ENCODE results near the gene SULF2. TPM values are rescaled to one million over a fixed set of nuclear protein-coding genes. Genes with fewer than 3 reads are reported as not detected.

The SULF2 gene
- total and polyA plus RNA-seq, 2 of the 13 experiments (the other 11 are each of a cell fraction or from before 2014, with no cell fraction given) = 7.2 to 50.9 TPM

DNA sequence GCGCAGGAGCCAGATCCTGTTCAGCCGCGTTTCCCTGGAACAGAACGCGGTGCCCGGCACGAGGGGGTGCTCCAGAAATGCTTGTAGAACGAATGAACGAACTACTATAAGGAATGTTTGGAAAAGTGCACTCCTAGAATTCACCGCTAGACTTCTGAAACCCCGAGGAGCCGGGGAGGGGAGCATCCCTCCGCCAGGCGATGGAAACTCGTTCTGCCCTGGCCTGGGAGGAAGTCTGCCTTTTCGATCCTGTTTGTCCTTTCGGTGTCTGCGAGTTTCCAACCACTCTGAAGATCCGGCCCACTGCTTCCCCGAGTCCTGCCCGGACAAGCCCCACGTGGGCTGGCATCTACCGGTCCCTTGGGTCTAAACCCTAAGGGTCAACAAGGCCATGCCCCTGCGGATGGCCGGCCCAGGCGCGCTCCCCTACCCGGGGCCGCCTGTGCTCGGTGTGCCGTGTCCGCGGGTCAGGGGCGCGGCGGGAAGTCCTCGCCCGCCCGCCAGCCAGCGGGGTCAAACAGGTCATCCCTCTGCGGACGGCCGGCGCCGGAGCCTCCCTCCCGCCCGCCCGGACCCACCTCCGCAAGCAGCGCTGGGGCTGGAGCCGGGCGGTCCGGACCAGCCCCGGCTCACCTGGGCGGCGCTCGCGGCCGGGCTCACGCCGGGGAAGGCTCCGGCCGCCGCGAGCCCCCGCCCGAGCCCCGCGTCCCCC, 526 bp downstream of the SULF2 start:
- H3K27ac ChIP-seq (ENCODE audit: extremely low read length, insufficient read depth, low read length) = no peak overlapping the region
- DNase-seq (ENCODE audit: low spot score) (peak; percentile 50), FAIRE-seq (peak; percentile 23), ATAC-seq (peak; percentile 35)
- in situ Hi-C loops (cut with HindIII; ENCODE audit: extremely low pct_ligation_motif_present, low pct_unique_long_range_greater_than_20kb) (loop anchor here (5.0 kb wide), 2 partner anchors 102 to 838 kb away; no protein-coding TSS in a partner anchor), intact Hi-C loops (cut with micrococcal nuclease; ENCODE audit: unreplicated experiment) (loop anchor here (5.0 kb wide), 1 partner anchor 188 kb away; no protein-coding TSS in a partner anchor)
- H3K36me3 ChIP-seq (replicated peaks in 1 of 2; ENCODE audit: control insufficient read depth in 1 of 2, insufficient read depth in 2 of 2, low read length in 2 of 2) = no peaks in the 10 kb centered on the region
- H3K79me2 ChIP-seq (ENCODE audit: insufficient read depth, low read length) = no peaks in the 10 kb centered on the region
- no peaks in the 10 kb centered on the region for H4K20me1 ChIP-seq (ENCODE audit: insufficient read depth, low read length)
- H3K9ac ChIP-seq (ENCODE audit: insufficient read depth, low read depth, low read length) = peak overlapping the region; percentile 29
- no peaks in the 10 kb centered on the region for H3K9me3 ChIP-seq (ENCODE audit: low read length)
- CTCF ChIA-PET (ENCODE audit: low intra/inter-chr PET ratio, low total read pairs) = no interaction called here
- peak overlapping the region; percentile 100 for H3K4me2 ChIP-seq (ENCODE audit: low read depth, low read length)
- under 1% methylated on average over 25 of the region's 69 CpGs for WGBS (ENCODE audit: low lambda C conversion rate)
- POLR2A ChIA-PET = no interaction called here
- no TSS peak for BruUV-seq (replicated peaks)
- peaks cover 6 to 40% of the 10 kb centered on the region in 2 experiments; a peak in 4 of 5 replicates for H3K27me3 ChIP-seq (ENCODE audit: control insufficient read depth in 1 of 2, insufficient read depth in 2 of 2, low read length in 2 of 2)
- peak overlapping the region; percentile 72 to 84 (median 73) for H3K4me3 ChIP-seq (replicated peaks in 1 of 3; ENCODE audit: insufficient read depth in 1 of 3, low read depth in 2 of 3, low read length in 3 of 3)
- peaks cover 42% of the 10 kb centered on the region for H3K4me1 ChIP-seq (ENCODE audit: insufficient read depth, low read length)
- H2AFZ ChIP-seq (ENCODE audit: low read length) = no peak overlapping the region
- TF ChIP-seq SUZ12 (IDR thresholded peaks at IDR 0.05; ENCODE audit: low read depth, low read length) = 0 out of 2 replicates have a peak, but pooled peaks have one; percentile 10
- peak; percentile 30 for TF ChIP-seq ZNF883 (CRISPR knock-in tag; IDR thresholded peaks at IDR 0.05; ENCODE audit: not compliant biosample characterization)
- TF ChIP-seq MLXIP (CRISPR knock-in tag; IDR thresholded peaks at IDR 0.05; ENCODE audit: borderline replicate concordance) = peak; percentile 55; the same call in 1 of the 2 replicates
- TF ChIP-seq, protein P1, sequence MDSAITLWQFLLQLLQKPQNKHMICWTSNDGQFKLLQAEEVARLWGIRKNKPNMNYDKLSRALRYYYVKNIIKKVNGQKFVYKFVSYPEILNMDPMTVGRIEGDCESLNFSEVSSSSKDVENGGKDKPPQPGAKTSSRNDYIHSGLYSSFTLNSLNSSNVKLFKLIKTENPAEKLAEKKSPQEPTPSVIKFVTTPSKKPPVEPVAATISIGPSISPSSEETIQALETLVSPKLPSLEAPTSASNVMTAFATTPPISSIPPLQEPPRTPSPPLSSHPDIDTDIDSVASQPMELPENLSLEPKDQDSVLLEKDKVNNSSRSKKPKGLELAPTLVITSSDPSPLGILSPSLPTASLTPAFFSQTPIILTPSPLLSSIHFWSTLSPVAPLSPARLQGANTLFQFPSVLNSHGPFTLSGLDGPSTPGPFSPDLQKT (CRISPR knock-in tag; IDR thresholded peaks at IDR 0.05; ENCODE audit: borderline replicate concordance) = 0 out of 2 replicates have a peak, but pooled peaks have one; percentile 14
- TF ChIP-seq KMT2A (CRISPR knock-in tag; IDR thresholded peaks at IDR 0.05) = peak; percentile 21; the same call in 1 of the 2 replicates
- TF ChIP-seq, protein P2, sequence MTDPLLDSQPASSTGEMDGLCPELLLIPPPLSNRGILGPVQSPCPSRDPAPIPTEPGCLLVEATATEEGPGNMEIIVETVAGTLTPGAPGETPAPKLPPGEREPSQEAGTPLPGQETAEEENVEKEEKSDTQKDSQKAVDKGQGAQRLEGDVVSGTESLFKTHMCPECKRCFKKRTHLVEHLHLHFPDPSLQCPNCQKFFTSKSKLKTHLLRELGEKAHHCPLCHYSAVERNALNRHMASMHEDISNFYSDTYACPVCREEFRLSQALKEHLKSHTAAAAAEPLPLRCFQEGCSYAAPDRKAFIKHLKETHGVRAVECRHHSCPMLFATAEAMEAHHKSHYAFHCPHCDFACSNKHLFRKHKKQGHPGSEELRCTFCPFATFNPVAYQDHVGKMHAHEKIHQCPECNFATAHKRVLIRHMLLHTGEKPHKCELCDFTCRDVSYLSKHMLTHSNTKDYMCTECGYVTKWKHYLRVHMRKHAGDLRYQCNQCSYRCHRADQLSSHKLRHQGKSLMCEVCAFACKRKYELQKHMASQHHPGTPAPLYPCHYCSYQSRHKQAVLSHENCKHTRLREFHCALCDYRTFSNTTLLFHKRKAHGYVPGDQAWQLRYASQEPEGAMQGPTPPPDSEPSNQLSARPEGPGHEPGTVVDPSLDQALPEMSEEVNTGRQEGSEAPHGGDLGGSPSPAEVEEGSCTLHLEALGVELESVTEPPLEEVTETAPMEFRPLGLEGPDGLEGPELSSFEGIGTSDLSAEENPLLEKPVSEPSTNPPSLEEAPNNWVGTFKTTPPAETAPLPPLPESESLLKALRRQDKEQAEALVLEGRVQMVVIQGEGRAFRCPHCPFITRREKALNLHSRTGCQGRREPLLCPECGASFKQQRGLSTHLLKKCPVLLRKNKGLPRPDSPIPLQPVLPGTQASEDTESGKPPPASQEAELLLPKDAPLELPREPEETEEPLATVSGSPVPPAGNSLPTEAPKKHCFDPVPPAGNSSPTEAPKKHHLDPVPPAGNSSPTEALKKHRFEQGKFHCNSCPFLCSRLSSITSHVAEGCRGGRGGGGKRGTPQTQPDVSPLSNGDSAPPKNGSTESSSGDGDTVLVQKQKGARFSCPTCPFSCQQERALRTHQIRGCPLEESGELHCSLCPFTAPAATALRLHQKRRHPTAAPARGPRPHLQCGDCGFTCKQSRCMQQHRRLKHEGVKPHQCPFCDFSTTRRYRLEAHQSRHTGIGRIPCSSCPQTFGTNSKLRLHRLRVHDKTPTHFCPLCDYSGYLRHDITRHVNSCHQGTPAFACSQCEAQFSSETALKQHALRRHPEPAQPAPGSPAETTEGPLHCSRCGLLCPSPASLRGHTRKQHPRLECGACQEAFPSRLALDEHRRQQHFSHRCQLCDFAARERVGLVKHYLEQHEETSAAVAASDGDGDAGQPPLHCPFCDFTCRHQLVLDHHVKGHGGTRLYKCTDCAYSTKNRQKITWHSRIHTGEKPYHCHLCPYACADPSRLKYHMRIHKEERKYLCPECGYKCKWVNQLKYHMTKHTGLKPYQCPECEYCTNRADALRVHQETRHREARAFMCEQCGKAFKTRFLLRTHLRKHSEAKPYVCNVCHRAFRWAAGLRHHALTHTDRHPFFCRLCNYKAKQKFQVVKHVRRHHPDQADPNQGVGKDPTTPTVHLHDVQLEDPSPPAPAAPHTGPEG (CRISPR knock-in tag; IDR thresholded peaks at IDR 0.05) = peak; percentile 85; the same call in 1 of the 2 replicates
- TF ChIP-seq, protein P3, sequence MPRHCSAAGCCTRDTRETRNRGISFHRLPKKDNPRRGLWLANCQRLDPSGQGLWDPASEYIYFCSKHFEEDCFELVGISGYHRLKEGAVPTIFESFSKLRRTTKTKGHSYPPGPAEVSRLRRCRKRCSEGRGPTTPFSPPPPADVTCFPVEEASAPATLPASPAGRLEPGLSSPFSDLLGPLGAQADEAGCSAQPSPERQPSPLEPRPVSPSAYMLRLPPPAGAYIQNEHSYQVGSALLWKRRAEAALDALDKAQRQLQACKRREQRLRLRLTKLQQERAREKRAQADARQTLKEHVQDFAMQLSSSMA (CRISPR knock-in tag; IDR thresholded peaks at IDR 0.05) = peak; percentile 53; the same call in 1 of the 2 replicates
- no peak for TF ChIP-seq ZBTB1 (CRISPR knock-in tag; IDR thresholded peaks at IDR 0.05; ENCODE audit: borderline replicate concordance)
- peak; percentile 60; the same call in 1 of the 2 replicates for TF ChIP-seq MYC (CRISPR knock-in tag; IDR thresholded peaks at IDR 0.05; ENCODE audit: borderline replicate concordance)
- peak; percentile 52 for TF ChIP-seq ZNF777 (CRISPR knock-in tag; IDR thresholded peaks at IDR 0.05)
- TF ChIP-seq ZNF672 (CRISPR knock-in tag; IDR thresholded peaks at IDR 0.05) = peak; percentile 99

All from HepG2 (cell line).